ENCODE measurements around the gene MICOS13. TPM values are rescaled to one million over a fixed set of nuclear protein-coding genes. Genes with fewer than 3 reads are reported as not detected.

The MICOS13 gene
- total and polyA plus RNA-seq, 2 donors (not counting 3 experiments of a cell fraction or from before 2014, with no cell fraction given): 55.3 to 86.1 TPM

GRCh38 chr19:5698635-5699422 is 18.5 kb upstream of the MICOS13 start:
- intact Hi-C loops (cut with micrococcal nuclease): no loop called here

GRCh38 chr19:5697890-5698634 is 17.7 kb upstream of the MICOS13 start:
- Histone ChIP-seq H3K4me3 (replicated peaks in 1 of 3; ENCODE audit: insufficient read depth in 1 of 3, low read depth in 1 of 3, low read length in 3 of 3) (no peak overlapping the region), H3K27me3 (ENCODE audit: control insufficient read depth in 2 of 2, insufficient read depth in 2 of 2, low read length in 2 of 2) (no peaks in the 10 kb centered on the region), H3K9me3 (replicated peaks; ENCODE audit: control insufficient read depth, insufficient read depth, low read length) (no peaks in the 10 kb centered on the region), H3K9me1 (replicated peaks; ENCODE audit: control insufficient read depth, extremely low read depth, insufficient read depth, low read length) (no peaks in the 10 kb centered on the region), H3K4me1 (ENCODE audit: control insufficient read depth, extremely low read depth, insufficient read depth, low read length) (no peaks in the 10 kb centered on the region), H3K79me2 (ENCODE audit: control insufficient read depth, insufficient read depth, low read length) (peaks cover 22% of the 10 kb centered on the region), H4K20me1 (replicated peaks; ENCODE audit: control insufficient read depth, extremely low read depth, insufficient read depth, low read length) (no peaks in the 10 kb centered on the region), H2AFZ (ENCODE audit: low read depth, low read length) (no peak overlapping the region), H3K27ac (ENCODE audit: insufficient read depth, low read depth, low read length) (no peak overlapping the region), H3K36me3 (ENCODE audit: control insufficient read depth in 2 of 2, extremely low read depth in 1 of 2, insufficient read depth in 2 of 2, low read length in 2 of 2) (peaks cover 3 to 39% of the 10 kb centered on the region in 2 experiments), H3K9ac (replicated peaks; ENCODE audit: extremely low read depth, insufficient read depth, low read length) (no peak overlapping the region), H3K4me2 (ENCODE audit: insufficient read depth, low read length) (no peak overlapping the region)
- DNase-seq (ENCODE audit: low read depth, low spot score) (no peak), FAIRE-seq (no peak)
- BruUV-seq (replicated peaks): no TSS peak
- dilution Hi-C loops (cut with MboI; ENCODE audit: extremely low pct_ligation_motif_present, low sequenced_read_pairs): no loop called here
- TF ChIP-seq POLR2A (IDR thresholded peaks at IDR 0.05; ENCODE audit: low read depth, low read length): peak; percentile 0
- no peak for TF ChIP-seq EZH2 (IDR thresholded peaks at IDR 0.05; ENCODE audit: borderline replicate concordance, low read depth, low read length, severe bottlenecking)
- TF ChIP-seq FOS (IDR thresholded peaks at IDR 0.05; ENCODE audit: borderline replicate concordance, insufficient read depth, low read length): no peak
- TF ChIP-seq MYC (IDR thresholded peaks at IDR 0.05; ENCODE audit: low read depth, low read length): no peak
- CTCF ChIA-PET: no interaction called here
- POLR2A ChIA-PET: interaction anchor here (0.9 kb wide), 1 partner anchor 11 kb away, joined by 5 read pairs; no protein-coding TSS in a partner anchor
- intact Hi-C loops (cut with micrococcal nuclease): no loop called here

More at GRCh38 chr19:5698635-5699422, 18.5 kb upstream of the MICOS13 start:
- H3K4me3 ChIP-seq (replicated peaks in 1 of 3; ENCODE audit: insufficient read depth in 1 of 3, low read depth in 1 of 3, low read length in 3 of 3): no peak overlapping the region
- CTCF ChIA-PET: interaction anchor here (1.0 kb wide), 1 partner anchor 9 kb away, joined by 3 read pairs; the partner anchor contains the start of gene RPL36
- peaks cover 8 to 36% of the 10 kb centered on the region in 2 experiments for H3K36me3 ChIP-seq (ENCODE audit: control insufficient read depth in 2 of 2, extremely low read depth in 1 of 2, insufficient read depth in 2 of 2, low read length in 2 of 2)
- no peak overlapping the region for H3K9ac ChIP-seq (replicated peaks; ENCODE audit: extremely low read depth, insufficient read depth, low read length)
- dilution Hi-C loops (cut with MboI; ENCODE audit: extremely low pct_ligation_motif_present, low sequenced_read_pairs): no loop called here
- no peak overlapping the region for H2AFZ ChIP-seq (ENCODE audit: low read depth, low read length)
- TF ChIP-seq FOS (IDR thresholded peaks at IDR 0.05; ENCODE audit: borderline replicate concordance, insufficient read depth, low read length): no peak
- peak; percentile 26 for TF ChIP-seq POLR2A (IDR thresholded peaks at IDR 0.05; ENCODE audit: low read depth, low read length)
- no peaks in the 10 kb centered on the region for H3K27me3 ChIP-seq (ENCODE audit: control insufficient read depth in 2 of 2, insufficient read depth in 2 of 2, low read length in 2 of 2)
- no peaks in the 10 kb centered on the region for H3K9me3 ChIP-seq (replicated peaks; ENCODE audit: control insufficient read depth, insufficient read depth, low read length)
- no TSS peak for BruUV-seq (replicated peaks)
- H4K20me1 ChIP-seq (replicated peaks; ENCODE audit: control insufficient read depth, extremely low read depth, insufficient read depth, low read length): no peaks in the 10 kb centered on the region
- peaks cover 2% of the 10 kb centered on the region for H3K4me1 ChIP-seq (ENCODE audit: control insufficient read depth, extremely low read depth, insufficient read depth, low read length)
- no peaks in the 10 kb centered on the region for H3K9me1 ChIP-seq (replicated peaks; ENCODE audit: control insufficient read depth, extremely low read depth, insufficient read depth, low read length)
- FAIRE-seq (no peak), DNase-seq (ENCODE audit: low read depth, low spot score) (no peak)
- H3K79me2 ChIP-seq (ENCODE audit: control insufficient read depth, insufficient read depth, low read length): peaks cover 15% of the 10 kb centered on the region
- H3K4me2 ChIP-seq (ENCODE audit: insufficient read depth, low read length): no peak overlapping the region
- H3K27ac ChIP-seq (ENCODE audit: insufficient read depth, low read depth, low read length): no peak overlapping the region
- POLR2A ChIA-PET: interaction anchor here (0.9 kb wide), 1 partner anchor 12 kb away, joined by 5 read pairs; no protein-coding TSS in a partner anchor
